Measurements from ENCODE around the gene PARD3.

GRCh38 chr10:34796133-34796532 is 19.0 kb downstream of the PARD3 start:
- TF ChIP-seq CTCF (conservative IDR thresholded peaks at IDR 0.05; ENCODE audit: low read depth, low read length) (no peak), EZH2 (IDR thresholded peaks at IDR 0.05; ENCODE audit: low read length, unreplicated experiment) (no peak), EZH2phosphoT487 (IDR thresholded peaks at IDR 0.05; ENCODE audit: borderline replicate concordance, low read length) (no peak)
